Endothelial cell (in vitro differentiated cells): ENCODE results near the gene SRXN1. TPM values are rescaled to one million over a fixed set of nuclear protein-coding genes. Genes with fewer than 3 reads are reported as not detected.
A peak's percentile ranks its signal among the peaks of the same experiment; 100 is the strongest.

Source experiments
- DNase-seq: peaks from one replicate; pipeline ENCODE4 v3.0.0; 2021; ENCODE audit warnings: low spot score
- H3K27ac Mint-ChIP-seq: one replicate; pipeline ENCODE4 v1.8.0; 2021; ENCODE audit warnings: mixed read lengths, inconsistent platforms; ENCODE audit not compliant: unreplicated experiment
- H3K27me3 Mint-ChIP-seq: one replicate; pipeline ENCODE4 v1.8.0; 2021; ENCODE audit warnings: mild to moderate bottlenecking, moderate library complexity, mixed read lengths, inconsistent platforms; ENCODE audit not compliant: unreplicated experiment
- H3K36me3 Mint-ChIP-seq: one replicate; pipeline ENCODE4 v1.8.0; 2021; ENCODE audit warnings: mild to moderate bottlenecking, low read depth, mixed read lengths, inconsistent platforms; ENCODE audit not compliant: unreplicated experiment
- H3K4me1 Mint-ChIP-seq: one replicate; pipeline ENCODE4 v1.8.0; 2021; ENCODE audit warnings: mild to moderate bottlenecking, mixed read lengths, inconsistent platforms; ENCODE audit not compliant: unreplicated experiment
- H3K4me3 Mint-ChIP-seq: one replicate; pipeline ENCODE4 v1.8.0; 2021; ENCODE audit warnings: mild to moderate bottlenecking, mixed read lengths, inconsistent platforms; ENCODE audit not compliant: unreplicated experiment
- H3K9me3 Mint-ChIP-seq: one replicate; pipeline ENCODE4 v1.8.0; 2021; ENCODE audit warnings: mixed read lengths, inconsistent platforms; ENCODE audit not compliant: unreplicated experiment
- total RNA-seq: library from RNA; stranded (reverse); fragmentation: NEBNext Ultra II Directional; extraction: Animal tissue kit (Norgen Biotek cat#: 25700); gene quantifications from one replicate; pipeline ENCODE4 v1.2.1, GENCODE V29; 2021; ENCODE audit not compliant: unreplicated experiment
- TF ChIP-seq, protein P1 (sequence below): fragments of 200-600 bp; sonication (generic); IDR thresholded peaks from one replicate; pipeline ENCODE4 v1.5.0; 2021; ENCODE audit warnings: antibody characterized with exemption; ENCODE audit not compliant: unreplicated experiment

SRXN1 gene
- total RNA-seq, 1 donor from 2014 or later: 4.1 TPM

DNA sequence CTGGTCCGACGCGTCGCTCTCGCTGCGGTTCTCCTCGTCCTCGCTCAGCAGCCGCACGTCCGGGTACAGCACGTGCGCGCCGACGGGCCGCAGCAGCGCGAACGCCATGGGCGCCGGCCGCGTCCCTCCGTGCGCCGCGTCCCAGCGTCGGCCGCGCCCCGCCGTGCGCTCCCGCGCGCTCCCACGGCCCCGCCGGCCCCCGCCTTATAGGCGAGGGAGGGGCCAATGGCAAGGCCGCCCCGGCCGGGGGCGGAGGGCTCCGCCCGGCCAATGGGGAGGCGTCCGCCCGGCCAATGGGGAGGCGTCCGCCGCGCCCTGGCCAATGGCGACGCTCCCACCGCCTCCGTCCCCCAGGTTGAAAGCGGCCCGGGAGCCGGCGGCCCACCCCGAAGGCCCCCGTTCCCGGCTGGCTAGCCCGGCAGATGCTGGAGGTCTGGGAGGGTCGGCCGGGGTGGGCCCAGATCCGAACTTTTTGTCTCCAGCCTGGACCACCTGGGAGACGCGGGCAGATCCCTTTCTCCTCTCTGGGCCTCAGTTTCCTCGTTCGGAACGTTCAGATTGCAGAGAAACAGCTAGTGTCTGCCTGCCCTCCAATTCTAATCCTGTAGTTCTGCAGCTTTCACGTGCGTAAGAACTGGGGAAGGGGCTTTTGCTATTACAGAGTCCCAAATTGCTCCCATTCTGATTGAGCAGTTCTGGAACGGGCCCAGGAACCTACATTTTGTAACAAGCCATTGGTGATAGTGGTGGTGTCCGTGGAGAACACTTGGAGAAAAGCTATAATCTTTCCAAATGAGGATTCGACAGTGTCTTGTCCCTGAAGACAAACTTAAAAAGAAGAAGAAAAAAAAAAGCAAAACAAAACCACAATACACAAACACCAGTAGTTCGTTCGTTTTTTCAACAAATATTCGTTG, 42.6 kb downstream of the SRXN1 start, which contains the start of gene TCF15:
TCF15 (minus strand) TSS at position 180 of the 917 bp plus-strand sequence; CDS start at position 108, 72 bp downstream.
- no peaks in the 10 kb centered on the region for H3K9me3 Mint-ChIP-seq
- peak within 1 kb of the TSS; percentile 82 for H3K4me3 Mint-ChIP-seq
- H3K27me3 Mint-ChIP-seq: peaks cover 13% of the 10 kb centered on the region
- peaks cover 3% of the 10 kb centered on the region for H3K36me3 Mint-ChIP-seq
- DNase-seq: peak; percentile 65
- TF ChIP-seq, protein P1, sequence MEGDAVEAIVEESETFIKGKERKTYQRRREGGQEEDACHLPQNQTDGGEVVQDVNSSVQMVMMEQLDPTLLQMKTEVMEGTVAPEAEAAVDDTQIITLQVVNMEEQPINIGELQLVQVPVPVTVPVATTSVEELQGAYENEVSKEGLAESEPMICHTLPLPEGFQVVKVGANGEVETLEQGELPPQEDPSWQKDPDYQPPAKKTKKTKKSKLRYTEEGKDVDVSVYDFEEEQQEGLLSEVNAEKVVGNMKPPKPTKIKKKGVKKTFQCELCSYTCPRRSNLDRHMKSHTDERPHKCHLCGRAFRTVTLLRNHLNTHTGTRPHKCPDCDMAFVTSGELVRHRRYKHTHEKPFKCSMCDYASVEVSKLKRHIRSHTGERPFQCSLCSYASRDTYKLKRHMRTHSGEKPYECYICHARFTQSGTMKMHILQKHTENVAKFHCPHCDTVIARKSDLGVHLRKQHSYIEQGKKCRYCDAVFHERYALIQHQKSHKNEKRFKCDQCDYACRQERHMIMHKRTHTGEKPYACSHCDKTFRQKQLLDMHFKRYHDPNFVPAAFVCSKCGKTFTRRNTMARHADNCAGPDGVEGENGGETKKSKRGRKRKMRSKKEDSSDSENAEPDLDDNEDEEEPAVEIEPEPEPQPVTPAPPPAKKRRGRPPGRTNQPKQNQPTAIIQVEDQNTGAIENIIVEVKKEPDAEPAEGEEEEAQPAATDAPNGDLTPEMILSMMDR: no peak
- peaks cover 38% of the 10 kb centered on the region for H3K4me1 Mint-ChIP-seq
- H3K27ac Mint-ChIP-seq: peak within 1 kb of the TSS; percentile 8

DNA sequence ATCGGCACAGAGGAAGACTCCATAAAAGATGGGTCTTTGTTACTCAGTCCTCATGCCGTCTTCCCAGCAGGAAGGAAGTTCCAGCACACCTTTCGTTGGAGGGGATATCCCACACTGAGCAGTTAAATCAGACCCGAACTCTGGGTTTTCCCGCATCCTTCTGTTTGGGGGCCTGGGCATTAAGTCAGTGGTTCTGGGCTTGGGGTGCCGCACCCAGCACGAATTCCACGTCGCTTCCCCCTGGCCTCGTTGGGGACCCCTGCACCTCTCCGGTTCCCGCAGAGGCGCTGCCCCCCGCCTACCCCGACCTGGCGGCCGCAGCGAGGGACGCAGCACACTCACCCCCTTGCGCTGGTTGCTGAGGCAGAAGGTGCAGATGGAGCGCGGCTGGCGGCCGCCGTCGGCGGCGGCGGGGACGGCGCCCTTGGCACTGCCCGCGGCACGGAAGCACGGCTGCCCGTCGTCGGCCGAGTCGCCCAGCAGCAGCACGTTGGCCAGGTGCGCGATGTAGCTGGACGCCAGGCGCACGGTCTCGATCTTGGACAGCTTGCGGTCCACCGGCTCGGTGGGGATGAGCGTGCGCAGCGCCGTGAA, 43.5 kb downstream of the SRXN1 start:
- H3K27me3 Mint-ChIP-seq: peaks cover 11% of the 10 kb centered on the region
- no peaks in the 10 kb centered on the region for H3K9me3 Mint-ChIP-seq
- H3K4me1 Mint-ChIP-seq: peaks cover 46% of the 10 kb centered on the region
- TF ChIP-seq, protein P1: no peak
- H3K27ac Mint-ChIP-seq: no peak overlapping the region
- DNase-seq: no peak
- peaks cover 3% of the 10 kb centered on the region for H3K36me3 Mint-ChIP-seq
- peak overlapping the region; percentile 60 for H3K4me3 Mint-ChIP-seq

DNA sequence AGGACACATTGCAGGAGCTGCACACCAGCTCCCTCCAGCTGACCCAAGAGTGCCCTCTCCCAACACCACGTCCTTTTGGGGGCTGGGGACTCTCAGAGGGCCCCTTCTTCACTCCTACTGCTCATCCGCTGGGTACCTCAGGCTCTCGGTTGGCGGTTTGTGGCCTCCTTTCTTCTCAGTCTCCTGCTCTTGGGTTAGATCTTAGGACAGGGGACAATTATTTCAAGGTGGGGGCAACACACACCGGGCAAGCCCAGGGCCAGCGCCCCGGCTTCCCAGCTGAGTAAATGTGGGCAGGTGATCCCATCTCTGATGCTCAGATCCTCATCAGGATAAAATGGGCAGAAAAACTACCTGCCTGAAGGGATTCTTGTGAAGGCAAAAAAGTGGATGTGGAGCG, 44.0 kb downstream of the SRXN1 start:
- H3K4me3 Mint-ChIP-seq: peak overlapping the region; percentile 60
- peaks cover 11% of the 10 kb centered on the region for H3K27me3 Mint-ChIP-seq
- H3K27ac Mint-ChIP-seq: no peak overlapping the region
- H3K9me3 Mint-ChIP-seq: no peaks in the 10 kb centered on the region
- TF ChIP-seq, protein P1: no peak
- peaks cover 50% of the 10 kb centered on the region for H3K4me1 Mint-ChIP-seq
- peaks cover 3% of the 10 kb centered on the region for H3K36me3 Mint-ChIP-seq
- DNase-seq: no peak

DNA sequence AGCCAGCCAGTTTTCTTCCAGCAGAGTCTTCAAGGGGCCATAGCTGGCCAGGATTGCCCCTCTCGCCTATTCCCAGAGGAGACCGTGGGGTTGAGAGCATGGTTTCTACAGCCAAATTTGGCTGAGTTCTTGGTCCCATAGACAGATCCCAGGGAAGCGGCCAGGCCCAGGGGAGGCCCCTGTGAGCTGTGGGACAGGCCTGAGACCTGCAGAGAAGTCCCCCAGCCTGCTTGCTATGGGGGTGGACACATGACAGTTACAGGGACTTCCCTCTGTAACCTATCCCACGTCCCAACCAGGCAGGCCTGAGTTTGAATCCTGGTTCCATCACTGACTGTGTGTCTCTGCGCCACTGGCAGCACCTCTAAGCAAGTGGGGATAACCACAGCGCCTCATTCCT, 45.5 kb downstream of the SRXN1 start:
- H3K36me3 Mint-ChIP-seq: peaks cover 7% of the 10 kb centered on the region
- no peak overlapping the region for H3K27ac Mint-ChIP-seq
- peaks cover 8% of the 10 kb centered on the region for H3K27me3 Mint-ChIP-seq
- H3K4me1 Mint-ChIP-seq: peaks cover 53% of the 10 kb centered on the region
- TF ChIP-seq, protein P1: no peak
- no peaks in the 10 kb centered on the region for H3K9me3 Mint-ChIP-seq
- H3K4me3 Mint-ChIP-seq: no peak overlapping the region
- no peak for DNase-seq

DNA sequence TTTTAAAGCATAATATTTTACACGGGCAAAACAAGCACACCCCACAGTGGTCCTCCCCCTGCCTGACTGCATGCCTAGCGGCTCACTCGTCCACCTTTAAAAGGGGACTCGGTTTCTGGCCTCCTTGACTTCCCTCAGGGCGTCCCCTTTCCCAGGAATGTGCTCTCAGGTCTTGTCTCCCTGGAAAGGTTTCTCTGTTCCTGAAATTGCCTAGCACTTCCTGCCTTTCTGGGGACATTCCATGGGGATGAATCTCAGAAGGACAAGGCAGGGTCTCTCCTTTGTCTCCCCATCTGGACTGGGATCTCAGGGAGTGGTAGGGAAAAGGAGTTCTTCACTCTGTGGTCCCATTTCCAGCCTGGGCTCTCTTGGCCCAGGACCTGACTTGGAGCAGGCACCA, 47.8 kb downstream of the SRXN1 start:
- Mint-ChIP-seq H3K9me3 (no peaks in the 10 kb centered on the region), H3K36me3 (peaks cover 4% of the 10 kb centered on the region), H3K27ac (no peak overlapping the region)

More for the DNA sequence above, 47.8 kb downstream of the SRXN1 start:
- peaks cover 5% of the 10 kb centered on the region for H3K27me3 Mint-ChIP-seq
- DNase-seq: no peak
- peaks cover 46% of the 10 kb centered on the region for H3K4me1 Mint-ChIP-seq
- no peak overlapping the region for H3K4me3 Mint-ChIP-seq
- TF ChIP-seq, protein P1: no peak
